UCSD-AML1 (cell line): ENCODE data around the gene MXI1.
"Not testable (repeated sequence)": the region's sequence is repeated elsewhere in the genome, so short reads cannot be mapped to it uniquely, and the experiment has no call there.

ENCODE experiments used
- DNase-seq: peaks from one replicate; lab custom pipeline; 2025; ENCODE audit not compliant: unreplicated experiment; lab: John Stamatoyannopoulos, UW

The MXI1 gene

GRCh38 chr10:110237894-110238480, 30.6 kb downstream of the MXI1 start:
- no peak for DNase-seq

- DNase-seq: no peak
Measured at GRCh38 chr10:110239892-110240291, 32.5 kb downstream of the MXI1 start.

GRCh38 chr10:110241407-110241806, 34.0 kb downstream of the MXI1 start:
- DNase-seq: no peak

GRCh38 chr10:110241841-110242240, 34.4 kb downstream of the MXI1 start:
- no peak for DNase-seq

GRCh38 chr10:110242511-110242910, 35.1 kb downstream of the MXI1 start:
- DNase-seq: no peak

GRCh38 chr10:110244550-110244949, 37.1 kb downstream of the MXI1 start:
- no peak for DNase-seq

- DNase-seq: not testable (repeated sequence)
Measured at GRCh38 chr10:110247833-110248232, 40.4 kb downstream of the MXI1 start.

GRCh38 chr10:110249489-110249888, 42.1 kb downstream of the MXI1 start:
- DNase-seq: not testable (repeated sequence)

- not testable (repeated sequence) for DNase-seq
Measured at GRCh38 chr10:110251392-110251791, 44.0 kb downstream of the MXI1 start.

- no peak for DNase-seq
Measured at GRCh38 chr10:110252151-110252550, 44.7 kb downstream of the MXI1 start.

- no peak for DNase-seq
Measured at GRCh38 chr10:110254467-110254866, 47.1 kb downstream of the MXI1 start.

GRCh38 chr10:110258542-110258941, 51.1 kb downstream of the MXI1 start:
- no peak for DNase-seq

- DNase-seq: no peak
Measured at GRCh38 chr10:110259317-110259716, 51.9 kb downstream of the MXI1 start.

GRCh38 chr10:110260746-110261477, 53.5 kb downstream of the MXI1 start:
- DNase-seq: no peak

GRCh38 chr10:110263164-110263563, 55.8 kb downstream of the MXI1 start:
- no peak for DNase-seq

GRCh38 chr10:110265573-110266193, 58.3 kb downstream of the MXI1 start:
- DNase-seq: no peak

- DNase-seq: no peak
Measured at GRCh38 chr10:110267276-110267675, 59.9 kb downstream of the MXI1 start.

- no peak for DNase-seq
Measured at GRCh38 chr10:110268442-110268841, 61.0 kb downstream of the MXI1 start.

- DNase-seq: no peak
Measured at GRCh38 chr10:110268971-110269370, 61.6 kb downstream of the MXI1 start.

GRCh38 chr10:110269374-110270318, 62.2 kb downstream of the MXI1 start:
- DNase-seq: no peak

- DNase-seq: not testable (repeated sequence)
Measured at GRCh38 chr10:110272995-110273394, 65.6 kb downstream of the MXI1 start.
